ENCODE measurements around the gene ZNF569. TPM values are rescaled to one million over a fixed set of nuclear protein-coding genes. Genes with fewer than 3 reads are reported as not detected.

Gene ZNF569
- total RNA-seq = 10 to 100 TPM in 1 of 2 experiments, 1 to 10 TPM in 1; 8.6 to 10.6 TPM

DNA sequence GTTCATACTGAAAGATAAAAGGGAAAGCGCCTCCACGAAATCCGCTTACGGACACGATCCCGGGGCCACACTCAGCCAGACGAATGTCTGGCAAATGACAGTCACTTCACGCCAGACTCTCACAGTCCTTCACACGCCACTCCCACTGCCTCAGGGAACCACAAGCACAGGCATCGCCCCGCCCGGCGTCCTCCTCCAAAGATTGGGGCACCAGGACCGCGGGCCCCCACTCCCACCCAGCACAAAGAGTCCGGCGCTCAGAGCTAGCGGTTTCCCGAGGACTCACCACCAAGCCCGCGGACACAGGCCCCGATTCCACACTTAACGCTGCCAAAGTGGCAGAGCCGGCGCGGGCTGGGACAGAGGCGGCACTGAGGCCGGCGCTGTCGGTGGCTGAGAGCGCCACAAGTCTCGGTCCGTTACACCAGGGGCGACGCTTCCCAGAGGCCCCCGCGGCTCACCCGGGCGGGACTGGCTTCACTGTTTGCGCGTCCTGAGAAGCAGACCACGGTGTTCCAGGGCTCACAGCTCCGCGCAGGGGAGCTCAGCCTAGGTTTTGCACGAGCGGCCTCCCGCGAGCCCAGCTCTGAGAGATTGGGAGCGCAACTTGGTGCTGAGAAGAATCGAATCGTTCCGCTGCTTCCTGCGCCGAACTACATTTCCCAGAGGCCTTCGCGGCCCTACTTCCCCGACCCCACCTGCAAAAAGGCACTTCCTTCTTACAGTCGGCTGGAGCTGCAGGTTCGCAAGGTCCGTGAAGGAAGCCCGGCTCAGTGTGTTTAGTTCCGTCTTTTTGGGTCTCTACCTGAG is at the start of gene ZNF569:
ZNF569 (minus strand) TSS at position 647 of the 810 bp plus-strand sequence. CDS start 22,523 bp downstream, outside the sequence.
- intact Hi-C loops (cut with micrococcal nuclease) = loop anchor here (1.0 to 10.0 kb wide), 13 partner anchors 96 to 1252 kb away; partner anchors contain the start of genes ZFP30, ZNF146, ZNF345 and ZNF420
- CTCF ChIA-PET = no interaction called here

DNA sequence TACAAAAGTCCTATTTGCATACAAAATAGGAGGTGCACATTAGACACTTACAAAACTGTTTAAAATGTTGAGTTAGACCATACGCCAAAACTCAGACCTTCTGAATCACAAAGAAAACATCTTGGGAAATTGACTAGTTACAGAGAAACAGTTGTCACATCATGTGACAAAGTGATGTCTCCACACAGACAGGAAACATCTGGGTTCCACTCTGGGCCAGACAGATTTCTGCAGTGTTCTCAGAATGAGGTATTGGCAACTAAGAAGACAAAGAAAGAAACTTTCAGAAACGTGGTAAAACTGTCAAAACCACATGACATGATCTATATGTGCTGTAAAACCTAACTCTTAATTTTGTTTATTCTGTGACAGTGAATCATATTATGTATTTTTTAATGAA is 46.2 kb upstream of the ZNF569 start:
- intact Hi-C loops (cut with micrococcal nuclease) = no loop called here
- H3K27me3 Mint-ChIP-seq (ENCODE audit: low read depth) = no peaks in the 10 kb centered on the region
- CTCF ChIA-PET = no interaction called here
- no peak for DNase-seq
- H3K27ac Mint-ChIP-seq = no peak overlapping the region
- peaks cover 37% of the 10 kb centered on the region for H3K9me3 Mint-ChIP-seq
- H3K4me3 Mint-ChIP-seq = no peak overlapping the region
- H3K36me3 Mint-ChIP-seq (ENCODE audit: low read depth) = peaks cover 80% of the 10 kb centered on the region
- no peaks in the 10 kb centered on the region for H3K4me1 Mint-ChIP-seq (ENCODE audit: low read depth)

More for the DNA sequence above, at the start of gene ZNF569:
- Mint-ChIP-seq H3K27ac (peak within 1 kb of the TSS; percentile 92), H3K4me1 (ENCODE audit: low read depth) (peaks cover 28% of the 10 kb centered on the region), H3K27me3 (ENCODE audit: low read depth) (no peaks in the 10 kb centered on the region), H3K9me3 (peaks cover 13% of the 10 kb centered on the region), H3K36me3 (ENCODE audit: low read depth) (peaks cover 34% of the 10 kb centered on the region), H3K4me3 (peak within 1 kb of the TSS; percentile 96)
- DNase-seq = peak; percentile 93

GRCh38 chr19:37511821-37512220 is 44.6 kb upstream of the ZNF569 start:
- Mint-ChIP-seq H3K36me3 (ENCODE audit: low read depth) (peaks cover 73% of the 10 kb centered on the region), H3K4me3 (no peak overlapping the region), H3K4me1 (ENCODE audit: low read depth) (no peaks in the 10 kb centered on the region), H3K27ac (no peak overlapping the region), H3K27me3 (ENCODE audit: low read depth) (no peaks in the 10 kb centered on the region), H3K9me3 (peaks cover 31% of the 10 kb centered on the region)
- DNase-seq = no peak
- CTCF ChIA-PET = no interaction called here
- intact Hi-C loops (cut with micrococcal nuclease) = no loop called here

GRCh38 chr19:37511186-37511585 is 43.9 kb upstream of the ZNF569 start:
- CTCF ChIA-PET = no interaction called here
- Mint-ChIP-seq H3K4me3 (no peak overlapping the region), H3K27me3 (ENCODE audit: low read depth) (no peaks in the 10 kb centered on the region), H3K9me3 (peaks cover 30% of the 10 kb centered on the region), H3K27ac (no peak overlapping the region), H3K36me3 (ENCODE audit: low read depth) (peaks cover 68% of the 10 kb centered on the region), H3K4me1 (ENCODE audit: low read depth) (no peaks in the 10 kb centered on the region)
- no peak for DNase-seq
- intact Hi-C loops (cut with micrococcal nuclease) = no loop called here

DNA sequence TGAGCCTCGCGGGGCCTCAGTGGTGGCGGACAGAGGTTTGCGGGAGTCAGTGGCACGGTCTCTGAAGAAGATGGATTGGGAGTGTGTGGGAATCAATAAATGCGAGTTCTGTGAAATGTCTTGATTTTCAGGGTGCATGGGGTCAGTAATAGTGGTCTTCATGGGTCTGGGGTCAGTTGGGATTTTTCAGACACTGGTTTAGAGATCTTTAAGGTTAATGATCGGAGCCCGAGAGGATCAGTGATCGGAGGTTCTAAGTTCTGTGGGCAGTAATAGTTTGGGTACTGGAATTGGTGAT is 39.9 kb upstream of the ZNF569 start:
- CTCF ChIA-PET = interaction anchor here (1.0 kb wide), 1 partner anchor 87 kb away, joined by 3 read pairs; the partner anchor contains the start of genes ZNF540 and ZNF571

GRCh38 chr19:37506387-37507166 is 39.3 kb upstream of the ZNF569 start, which contains the start of gene ZNF793:
TSS of gene ZNF793 (plus strand) at chr19:37506939. CDS start at chr19:37523440, 16,501 bp downstream.
- CTCF ChIA-PET = interaction anchor here (1.0 kb wide), 1 partner anchor 88 kb away, joined by 3 read pairs; the partner anchor contains the start of genes ZNF540 and ZNF571
- DNase-seq = peak; percentile 85
- H3K4me1 Mint-ChIP-seq (ENCODE audit: low read depth) = no peaks in the 10 kb centered on the region
- peaks cover 27% of the 10 kb centered on the region for H3K9me3 Mint-ChIP-seq
- H3K27me3 Mint-ChIP-seq (ENCODE audit: low read depth) = no peaks in the 10 kb centered on the region
- peaks cover 56% of the 10 kb centered on the region for H3K36me3 Mint-ChIP-seq (ENCODE audit: low read depth)
- H3K27ac Mint-ChIP-seq = no peak within 1 kb of the TSS
- intact Hi-C loops (cut with micrococcal nuclease) = loop anchor here (1.0 kb wide), 4 partner anchors 37 to 273 kb away; partner anchors contain the start of genes ZNF527, ZNF540, ZNF570 and ZNF571
- H3K4me3 Mint-ChIP-seq = no peak within 1 kb of the TSS

More for the DNA sequence above, 39.9 kb upstream of the ZNF569 start:
- intact Hi-C loops (cut with micrococcal nuclease) = no loop called here
- Mint-ChIP-seq H3K9me3 (peaks cover 25% of the 10 kb centered on the region), H3K4me1 (ENCODE audit: low read depth) (no peaks in the 10 kb centered on the region), H3K4me3 (no peak overlapping the region), H3K27ac (no peak overlapping the region), H3K27me3 (ENCODE audit: low read depth) (no peaks in the 10 kb centered on the region), H3K36me3 (ENCODE audit: low read depth) (peaks cover 57% of the 10 kb centered on the region)
- DNase-seq = no peak

DNA sequence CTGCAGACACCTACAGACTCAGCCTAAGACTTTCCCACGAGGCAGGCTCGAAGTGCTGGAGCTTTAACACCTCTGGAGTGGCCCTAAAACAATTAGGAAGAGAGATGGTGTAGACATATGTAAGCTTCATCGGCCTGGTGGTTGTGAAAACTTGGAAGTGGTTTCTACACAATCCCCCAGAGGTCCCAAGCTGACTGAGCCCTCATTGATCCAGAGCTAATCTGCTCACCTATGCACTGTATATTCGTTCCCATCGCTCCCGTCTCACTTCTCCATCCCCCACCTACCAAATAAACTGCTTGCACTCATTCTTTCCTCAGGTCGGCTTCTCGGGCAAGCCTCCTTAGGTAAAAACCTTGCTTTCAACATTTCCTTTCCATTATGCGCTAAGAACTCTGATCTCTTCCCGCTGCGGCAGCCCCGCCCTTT is 38.7 kb upstream of the ZNF569 start:
- Mint-ChIP-seq H3K27ac (no peak overlapping the region), H3K4me1 (ENCODE audit: low read depth) (no peaks in the 10 kb centered on the region), H3K27me3 (ENCODE audit: low read depth) (no peaks in the 10 kb centered on the region), H3K9me3 (peaks cover 25% of the 10 kb centered on the region), H3K36me3 (ENCODE audit: low read depth) (peaks cover 52% of the 10 kb centered on the region), H3K4me3 (no peak overlapping the region)
- intact Hi-C loops (cut with micrococcal nuclease) = loop anchor here (1.0 kb wide), 4 partner anchors 37 to 273 kb away; partner anchors contain the start of genes ZNF527, ZNF540, ZNF570 and ZNF571
- CTCF ChIA-PET = interaction anchor here (1.0 kb wide), 1 partner anchor 89 kb away, joined by 3 read pairs; the partner anchor contains the start of genes ZNF540 and ZNF571
- no peak for DNase-seq

- H3K9me3 Mint-ChIP-seq = peaks cover 48% of the 10 kb centered on the region
- no peak overlapping the region for H3K4me3 Mint-ChIP-seq
- H3K27me3 Mint-ChIP-seq (ENCODE audit: low read depth) = no peaks in the 10 kb centered on the region
- H3K4me1 Mint-ChIP-seq (ENCODE audit: low read depth) = no peaks in the 10 kb centered on the region
- CTCF ChIA-PET = no interaction called here
- no peak for DNase-seq
- peaks cover 28% of the 10 kb centered on the region for H3K36me3 Mint-ChIP-seq (ENCODE audit: low read depth)
- intact Hi-C loops (cut with micrococcal nuclease) = no loop called here
- H3K27ac Mint-ChIP-seq = no peak overlapping the region
Measured at GRCh38 chr19:37492213-37492612, 25.0 kb upstream of the ZNF569 start.

DNA sequence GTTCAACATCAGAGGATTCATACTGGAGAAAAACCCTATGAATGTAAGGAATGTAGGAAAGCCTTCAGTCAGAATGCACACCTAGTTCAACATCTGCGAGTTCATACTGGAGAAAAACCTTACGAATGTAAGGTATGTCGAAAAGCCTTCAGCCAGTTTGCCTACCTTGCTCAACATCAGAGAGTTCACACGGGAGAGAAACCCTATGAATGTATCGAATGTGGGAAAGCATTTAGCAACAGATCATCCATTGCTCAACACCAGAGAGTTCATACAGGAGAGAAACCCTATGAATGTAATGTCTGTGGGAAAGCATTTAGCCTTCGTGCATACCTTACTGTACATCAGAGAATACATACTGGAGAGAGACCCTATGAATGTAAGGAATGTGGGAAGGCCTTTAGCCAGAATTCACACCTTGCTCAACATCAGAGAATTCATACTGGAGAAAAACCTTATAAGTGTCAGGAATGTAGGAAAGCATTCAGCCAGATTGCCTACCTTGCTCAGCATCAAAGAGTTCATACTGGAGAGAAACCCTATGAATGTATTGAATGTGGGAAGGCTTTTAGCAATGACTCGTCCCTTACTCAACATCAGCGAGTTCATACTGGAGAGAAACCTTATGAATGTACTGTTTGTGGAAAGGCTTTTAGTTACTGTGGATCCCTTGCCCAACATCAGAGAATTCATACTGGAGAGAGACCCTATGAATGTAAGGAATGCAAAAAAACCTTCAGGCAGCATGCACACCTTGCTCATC is 17.3 kb upstream of the ZNF569 start:
- intact Hi-C loops (cut with micrococcal nuclease) = no loop called here
- no peak for DNase-seq
- no peaks in the 10 kb centered on the region for H3K27me3 Mint-ChIP-seq (ENCODE audit: low read depth)
- CTCF ChIA-PET = no interaction called here
- peaks cover 60% of the 10 kb centered on the region for H3K9me3 Mint-ChIP-seq
- no peak overlapping the region for H3K4me3 Mint-ChIP-seq
- H3K27ac Mint-ChIP-seq = no peak overlapping the region
- no peaks in the 10 kb centered on the region for H3K4me1 Mint-ChIP-seq (ENCODE audit: low read depth)
- H3K36me3 Mint-ChIP-seq (ENCODE audit: low read depth) = peaks cover 75% of the 10 kb centered on the region

DNA sequence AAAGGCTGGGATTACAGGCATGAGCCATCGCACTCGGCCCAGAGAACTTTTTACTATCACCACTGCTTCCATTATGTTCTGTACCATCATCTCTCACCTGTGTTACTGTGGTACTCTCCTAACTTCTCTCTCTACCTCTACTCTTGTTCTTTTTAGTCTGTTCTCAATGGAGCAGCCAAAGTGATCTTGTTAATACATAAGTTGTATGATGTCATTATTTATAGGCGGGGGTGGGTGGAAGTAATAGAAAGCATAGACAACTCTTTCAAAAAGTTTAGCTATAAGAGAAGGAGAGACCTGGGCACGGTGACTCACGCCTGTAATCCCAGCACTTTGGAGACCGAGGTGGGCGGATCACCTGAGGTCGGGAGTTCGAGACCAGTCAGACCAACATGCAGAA is 4.9 kb upstream of the ZNF569 start:
- DNase-seq = no peak
- CTCF ChIA-PET = no interaction called here
- Mint-ChIP-seq H3K27me3 (ENCODE audit: low read depth) (no peaks in the 10 kb centered on the region), H3K4me3 (no peak overlapping the region), H3K9me3 (peaks cover 18% of the 10 kb centered on the region), H3K4me1 (ENCODE audit: low read depth) (peaks cover 20% of the 10 kb centered on the region), H3K36me3 (ENCODE audit: low read depth) (peaks cover 37% of the 10 kb centered on the region), H3K27ac (no peak overlapping the region)
- intact Hi-C loops (cut with micrococcal nuclease) = no loop called here

DNA sequence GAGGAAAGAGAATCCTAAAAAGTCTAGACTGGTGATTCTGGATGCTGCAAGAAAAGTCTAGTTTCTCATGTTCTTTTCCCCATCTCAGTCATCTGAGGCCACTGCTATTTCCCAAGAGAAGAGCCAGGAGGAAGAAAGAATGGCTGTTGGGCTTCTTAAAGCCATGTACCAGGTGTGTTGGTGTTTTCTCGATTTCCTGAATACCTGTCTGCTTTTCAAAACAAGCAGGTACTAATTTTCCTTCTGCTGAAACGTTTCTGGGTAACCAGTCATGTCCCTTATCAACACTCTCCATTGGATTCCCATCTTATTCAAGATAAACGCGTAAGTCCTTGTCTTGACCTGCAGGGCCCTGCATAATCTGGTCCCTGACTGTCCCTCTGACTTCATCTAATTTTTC is 3.0 kb upstream of the ZNF569 start:
- H3K4me3 Mint-ChIP-seq = peak overlapping the region; percentile 96
- intact Hi-C loops (cut with micrococcal nuclease) = no loop called here
- no peaks in the 10 kb centered on the region for H3K27me3 Mint-ChIP-seq (ENCODE audit: low read depth)
- CTCF ChIA-PET = no interaction called here
- H3K9me3 Mint-ChIP-seq = peaks cover 5% of the 10 kb centered on the region
- peaks cover 28% of the 10 kb centered on the region for H3K4me1 Mint-ChIP-seq (ENCODE audit: low read depth)
- peak overlapping the region; percentile 94 for H3K27ac Mint-ChIP-seq
- no peak for DNase-seq
- peaks cover 30% of the 10 kb centered on the region for H3K36me3 Mint-ChIP-seq (ENCODE audit: low read depth)

All from activated naive CD4-positive, alpha-beta T cell treated with anti-CD3 and anti-CD28 coated beads for 36 hours (primary cell).